ENCODE results near the gene CACNA2D4.

Gene CACNA2D4

DNA sequence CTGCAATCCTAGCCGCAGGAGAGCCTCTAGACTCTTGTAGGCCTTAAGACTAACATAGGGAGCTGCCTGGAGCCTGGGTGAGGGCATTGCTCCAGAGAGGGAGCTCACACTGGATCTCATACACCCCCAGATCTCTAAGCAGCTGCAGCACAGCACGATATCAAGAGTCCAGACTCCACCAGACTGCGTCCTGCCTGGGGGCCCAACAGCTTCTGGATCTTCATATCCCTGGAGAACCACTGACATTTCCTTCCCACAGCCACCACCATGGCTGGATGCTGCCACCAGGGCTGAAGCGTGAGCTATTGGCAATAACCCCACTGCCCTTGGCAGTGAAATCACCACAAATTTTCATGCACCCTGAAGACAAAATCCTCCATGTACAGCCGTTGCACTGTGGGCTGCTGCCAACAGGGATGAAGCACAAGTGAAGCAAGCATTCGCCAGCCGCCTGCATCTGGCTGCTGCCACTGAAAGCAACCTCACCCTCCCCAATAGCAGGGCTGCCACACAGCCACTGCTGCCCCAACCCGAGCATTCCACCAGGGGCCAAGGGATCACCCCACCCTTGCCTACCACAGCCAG, 28.2 kb downstream of the CACNA2D4 start:
- no peak for TF ChIP-seq CTCF (IDR thresholded peaks at IDR 0.05; ENCODE audit: low read depth, low read length)
- no peak for DNase-seq (ENCODE audit: low read depth, low spot score)
- in situ Hi-C loops (cut with HindIII; ENCODE audit: low sequenced_read_pairs), result no loop called here
- H3K4me3 ChIP-seq (ENCODE audit: low read depth, low read length), result no peak overlapping the region

GRCh38 chr12:1888923-1889322, 29.5 kb downstream of the CACNA2D4 start:
- in situ Hi-C loops (cut with HindIII; ENCODE audit: low sequenced_read_pairs), result no loop called here
- no peak for DNase-seq (ENCODE audit: low read depth, low spot score)
- no peak overlapping the region for H3K4me3 ChIP-seq (ENCODE audit: low read depth, low read length)
- TF ChIP-seq CTCF (IDR thresholded peaks at IDR 0.05; ENCODE audit: low read depth, low read length), result no peak

DNA sequence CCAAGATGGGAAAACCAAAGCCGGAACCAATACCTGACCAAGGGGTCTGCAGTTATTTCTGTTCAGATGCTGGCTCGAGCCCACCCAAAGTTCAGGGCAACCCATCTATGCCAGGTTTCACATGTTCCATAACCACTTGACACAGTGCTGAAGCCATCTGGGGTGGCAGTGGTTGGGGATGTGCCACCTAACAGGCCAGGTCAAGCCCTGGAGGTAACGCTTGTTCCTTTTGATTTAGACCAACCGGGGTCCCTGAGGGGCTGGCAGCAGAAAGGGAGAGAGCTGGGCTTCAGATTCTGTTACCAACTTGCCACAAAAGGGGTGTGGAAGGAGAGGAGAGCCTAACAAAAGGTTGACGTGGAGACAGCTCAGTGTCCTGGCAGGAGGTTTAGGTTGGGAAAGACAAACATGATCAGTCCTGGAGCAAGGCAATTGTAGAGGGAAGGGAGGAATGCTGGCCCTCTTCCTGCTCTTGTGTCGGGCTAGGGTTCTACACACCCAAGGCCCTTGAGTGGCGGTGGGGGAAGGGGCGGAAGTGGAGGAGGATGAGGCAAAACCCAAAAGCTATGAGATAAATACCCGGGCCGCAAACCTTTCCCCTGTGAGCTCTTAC, 31.9 kb downstream of the CACNA2D4 start:
- in situ Hi-C loops (cut with HindIII; ENCODE audit: low sequenced_read_pairs), result no loop called here
- no peak for DNase-seq (ENCODE audit: low read depth, low spot score)
- no peak for TF ChIP-seq CTCF (IDR thresholded peaks at IDR 0.05; ENCODE audit: low read depth, low read length)
- H3K4me3 ChIP-seq (ENCODE audit: low read depth, low read length), result no peak overlapping the region

DNA sequence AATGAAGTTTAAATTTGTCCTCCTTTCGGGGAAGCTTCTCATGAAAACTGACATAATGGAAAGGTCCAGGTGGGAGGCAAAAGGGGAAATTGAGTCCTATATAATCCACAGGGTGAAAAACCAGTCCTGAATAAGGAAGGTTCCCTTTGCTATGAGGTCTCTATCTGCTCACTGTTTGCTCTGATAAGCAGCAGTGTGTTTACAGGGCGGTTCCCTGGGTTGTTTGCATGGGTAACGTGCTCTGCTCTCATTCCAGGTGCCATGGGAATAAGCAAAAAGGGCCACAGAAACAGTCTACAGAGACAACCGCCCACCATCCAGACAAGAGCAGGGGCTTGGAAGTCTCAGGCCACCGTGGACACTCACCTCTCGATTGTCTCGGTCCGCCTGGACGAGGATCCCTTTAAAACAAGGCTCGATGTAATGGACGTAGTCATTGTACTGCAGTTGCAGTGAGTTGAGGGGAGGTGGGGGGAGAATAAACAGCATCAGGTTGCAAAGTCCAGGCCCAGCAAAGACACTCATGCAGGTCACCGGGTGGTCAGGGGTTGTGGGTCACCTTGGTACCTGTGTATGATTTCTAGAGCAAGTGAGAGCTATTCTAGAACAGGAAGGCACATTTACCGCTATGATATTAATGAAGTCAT, 32.7 kb downstream of the CACNA2D4 start:
- in situ Hi-C loops (cut with HindIII; ENCODE audit: low sequenced_read_pairs), result no loop called here
- no peak for TF ChIP-seq CTCF (IDR thresholded peaks at IDR 0.05; ENCODE audit: low read depth, low read length)
- no peak for DNase-seq (ENCODE audit: low read depth, low spot score)
- no peak overlapping the region for H3K4me3 ChIP-seq (ENCODE audit: low read depth, low read length)

- in situ Hi-C loops (cut with HindIII; ENCODE audit: low sequenced_read_pairs), result no loop called here
- TF ChIP-seq CTCF (IDR thresholded peaks at IDR 0.05; ENCODE audit: low read depth, low read length), result no peak
These were observed 33.3 kb downstream of the CACNA2D4 start for GRCh38 chr12:1885082-1885596.

DNA sequence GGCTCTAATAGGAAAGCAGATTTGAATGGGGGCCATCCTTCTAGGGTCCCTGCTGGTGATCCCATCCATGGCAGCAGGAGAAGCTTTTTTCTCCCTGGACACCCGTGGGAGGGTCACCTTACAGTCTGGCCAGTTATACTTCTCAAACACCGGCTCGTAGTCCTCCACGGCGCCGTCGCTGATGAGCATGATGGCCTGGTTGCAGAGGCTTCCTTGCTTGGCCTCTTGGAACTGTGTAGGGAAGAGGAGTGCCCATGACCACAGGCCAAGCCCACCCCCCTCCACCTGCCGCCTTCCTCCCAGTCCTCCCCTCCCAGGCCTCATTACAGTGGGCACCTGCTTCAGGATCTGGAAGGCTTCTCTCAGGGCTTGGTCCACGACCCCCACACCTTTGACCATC, 33.8 kb downstream of the CACNA2D4 start:
- in situ Hi-C loops (cut with HindIII; ENCODE audit: low sequenced_read_pairs), result no loop called here
- no peak for DNase-seq (ENCODE audit: low read depth, low spot score)
- H3K4me3 ChIP-seq (ENCODE audit: low read depth, low read length), result no peak overlapping the region
- no peak for TF ChIP-seq CTCF (IDR thresholded peaks at IDR 0.05; ENCODE audit: low read depth, low read length)

More at GRCh38 chr12:1885082-1885596, 33.3 kb downstream of the CACNA2D4 start:
- no peak overlapping the region for H3K4me3 ChIP-seq (ENCODE audit: low read depth, low read length)
- no peak for DNase-seq (ENCODE audit: low read depth, low spot score)

Measured in astrocyte of the spinal cord (primary cell).